ENCODE measurements around the gene CELA3B. TPM values are rescaled to one million over a fixed set of nuclear protein-coding genes. Genes with fewer than 3 reads are reported as not detected.
A peak's percentile ranks its signal among the peaks of the same experiment; 100 is the strongest.

The CELA3B gene
- total and polyA plus RNA-seq, 2 experiments from 2014 or later = not detected

DNA sequence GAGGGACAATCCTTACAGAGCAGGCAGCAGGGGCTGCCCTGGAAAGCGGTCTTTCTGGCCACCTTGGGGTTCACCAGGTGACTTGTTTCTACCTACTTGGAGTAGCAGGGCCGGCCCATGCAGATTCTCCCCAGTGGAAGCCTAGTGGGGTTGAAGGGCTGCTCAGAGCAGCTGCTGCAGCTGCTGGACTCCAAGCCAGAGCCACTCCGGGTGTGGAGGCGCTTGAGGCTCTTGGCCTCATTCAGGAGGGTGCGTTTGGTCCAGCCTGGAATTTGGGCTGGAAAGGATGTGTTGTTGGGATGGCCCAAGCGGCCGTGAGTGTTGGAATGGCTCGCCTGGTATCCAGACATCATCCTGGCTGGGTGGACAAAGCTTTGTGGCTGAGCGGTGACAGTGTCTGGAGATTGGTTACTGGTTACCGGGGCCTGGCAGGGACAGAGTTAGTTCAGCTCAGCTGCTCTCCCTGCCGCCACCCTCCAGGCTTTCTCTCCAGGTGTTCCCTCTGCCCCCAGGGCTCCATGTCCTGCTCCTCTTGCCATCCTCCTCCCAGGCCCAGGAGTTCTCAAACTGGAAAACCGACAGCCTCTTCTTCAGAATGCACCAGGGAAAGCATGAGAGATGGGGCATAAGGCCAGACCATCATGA is 25.5 kb upstream of the CELA3B start:
- TF ChIP-seq, protein P1, sequence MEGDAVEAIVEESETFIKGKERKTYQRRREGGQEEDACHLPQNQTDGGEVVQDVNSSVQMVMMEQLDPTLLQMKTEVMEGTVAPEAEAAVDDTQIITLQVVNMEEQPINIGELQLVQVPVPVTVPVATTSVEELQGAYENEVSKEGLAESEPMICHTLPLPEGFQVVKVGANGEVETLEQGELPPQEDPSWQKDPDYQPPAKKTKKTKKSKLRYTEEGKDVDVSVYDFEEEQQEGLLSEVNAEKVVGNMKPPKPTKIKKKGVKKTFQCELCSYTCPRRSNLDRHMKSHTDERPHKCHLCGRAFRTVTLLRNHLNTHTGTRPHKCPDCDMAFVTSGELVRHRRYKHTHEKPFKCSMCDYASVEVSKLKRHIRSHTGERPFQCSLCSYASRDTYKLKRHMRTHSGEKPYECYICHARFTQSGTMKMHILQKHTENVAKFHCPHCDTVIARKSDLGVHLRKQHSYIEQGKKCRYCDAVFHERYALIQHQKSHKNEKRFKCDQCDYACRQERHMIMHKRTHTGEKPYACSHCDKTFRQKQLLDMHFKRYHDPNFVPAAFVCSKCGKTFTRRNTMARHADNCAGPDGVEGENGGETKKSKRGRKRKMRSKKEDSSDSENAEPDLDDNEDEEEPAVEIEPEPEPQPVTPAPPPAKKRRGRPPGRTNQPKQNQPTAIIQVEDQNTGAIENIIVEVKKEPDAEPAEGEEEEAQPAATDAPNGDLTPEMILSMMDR (IDR thresholded peaks at IDR 0.05; ENCODE audit: low read depth, low read length) = no peak

DNA sequence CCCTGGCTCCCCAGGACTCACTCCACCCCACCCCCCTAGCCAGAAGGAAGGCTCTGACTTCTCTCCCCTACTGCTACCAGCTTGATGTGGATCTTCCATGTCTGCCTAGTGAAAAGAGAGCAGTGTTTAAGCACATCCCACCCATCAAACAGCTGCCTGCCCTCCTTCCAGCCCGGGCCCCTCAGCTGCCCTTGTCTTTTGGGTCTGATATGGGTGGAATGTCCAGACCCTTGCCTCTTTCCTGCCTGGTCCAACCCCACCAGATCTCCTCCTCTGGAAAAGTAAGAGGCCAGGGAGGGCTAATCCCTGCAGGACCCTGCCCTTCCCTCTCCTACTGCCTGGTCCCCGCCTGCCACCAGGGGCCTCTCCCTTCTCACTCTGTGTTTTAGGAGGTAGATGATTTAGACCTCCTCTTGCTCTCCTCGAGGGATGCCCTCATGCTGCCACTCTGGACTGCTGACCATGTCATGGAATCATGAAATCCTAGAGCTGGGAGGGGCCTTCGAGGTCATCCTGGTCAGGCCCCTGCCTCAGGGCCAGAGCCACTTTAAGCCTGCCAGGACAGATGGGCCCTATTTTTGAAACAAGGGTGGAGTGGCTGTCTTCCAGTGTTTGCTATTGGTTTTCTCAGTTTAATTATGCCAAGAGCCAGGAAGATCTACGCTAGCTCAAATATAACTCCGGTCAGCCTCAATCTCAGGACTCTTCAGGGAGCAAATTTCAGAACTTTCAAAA is 23.9 kb upstream of the CELA3B start:
- no peak for DNase-seq (ENCODE audit: low read depth in 1 of 2, low spot score in 1 of 2)
- Histone ChIP-seq H3K4me1 (ENCODE audit: low read depth) (peaks cover 25% of the 10 kb centered on the region), H3K9me3 (ENCODE audit: low read depth) (no peaks in the 10 kb centered on the region), H3K36me3 (no peaks in the 10 kb centered on the region), H3K27ac (no peak overlapping the region), H3K27me3 (no peaks in the 10 kb centered on the region), H3K4me3 (no peak overlapping the region)
- TF ChIP-seq, protein P1 (IDR thresholded peaks at IDR 0.05; ENCODE audit: low read depth, low read length) = no peak

More for the DNA sequence above, 25.5 kb upstream of the CELA3B start:
- H3K27ac ChIP-seq = no peak overlapping the region
- H3K27me3 ChIP-seq = no peaks in the 10 kb centered on the region
- H3K9me3 ChIP-seq (ENCODE audit: low read depth) = no peaks in the 10 kb centered on the region
- no peaks in the 10 kb centered on the region for H3K36me3 ChIP-seq
- H3K4me1 ChIP-seq (ENCODE audit: low read depth) = peaks cover 17% of the 10 kb centered on the region
- DNase-seq (ENCODE audit: low read depth in 1 of 2, low spot score in 1 of 2) = no peak
- no peak overlapping the region for H3K4me3 ChIP-seq

DNA sequence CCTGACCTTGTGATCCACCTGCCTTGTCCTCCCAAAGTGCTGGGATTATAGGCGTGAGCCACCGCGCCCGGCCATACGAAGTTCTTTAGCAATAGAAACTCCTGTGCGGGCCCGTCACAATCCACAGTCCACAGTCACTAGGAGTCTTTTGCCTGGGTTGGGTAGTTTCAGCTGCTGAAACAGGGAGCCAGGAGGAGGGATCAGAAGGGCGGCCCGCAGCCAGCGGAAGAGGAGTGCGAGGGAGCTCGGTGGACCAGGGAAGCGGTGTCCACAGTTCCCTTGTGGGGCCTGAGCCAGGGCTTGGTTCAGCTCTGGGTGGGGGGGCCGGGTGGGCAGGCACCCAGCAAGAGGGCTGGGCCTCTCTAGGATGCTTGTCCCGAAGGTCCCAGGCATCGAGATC is 21.8 kb upstream of the CELA3B start:
- TF ChIP-seq, protein P1 (IDR thresholded peaks at IDR 0.05; ENCODE audit: low read depth, low read length) = no peak
- Histone ChIP-seq H3K27ac (peak overlapping the region; percentile 54), H3K4me3 (no peak overlapping the region), H3K9me3 (ENCODE audit: low read depth) (no peaks in the 10 kb centered on the region), H3K36me3 (no peaks in the 10 kb centered on the region), H3K27me3 (no peaks in the 10 kb centered on the region), H3K4me1 (ENCODE audit: low read depth) (peaks cover 19% of the 10 kb centered on the region)
- no peak for DNase-seq (ENCODE audit: low read depth in 1 of 2, low spot score in 1 of 2)

DNA sequence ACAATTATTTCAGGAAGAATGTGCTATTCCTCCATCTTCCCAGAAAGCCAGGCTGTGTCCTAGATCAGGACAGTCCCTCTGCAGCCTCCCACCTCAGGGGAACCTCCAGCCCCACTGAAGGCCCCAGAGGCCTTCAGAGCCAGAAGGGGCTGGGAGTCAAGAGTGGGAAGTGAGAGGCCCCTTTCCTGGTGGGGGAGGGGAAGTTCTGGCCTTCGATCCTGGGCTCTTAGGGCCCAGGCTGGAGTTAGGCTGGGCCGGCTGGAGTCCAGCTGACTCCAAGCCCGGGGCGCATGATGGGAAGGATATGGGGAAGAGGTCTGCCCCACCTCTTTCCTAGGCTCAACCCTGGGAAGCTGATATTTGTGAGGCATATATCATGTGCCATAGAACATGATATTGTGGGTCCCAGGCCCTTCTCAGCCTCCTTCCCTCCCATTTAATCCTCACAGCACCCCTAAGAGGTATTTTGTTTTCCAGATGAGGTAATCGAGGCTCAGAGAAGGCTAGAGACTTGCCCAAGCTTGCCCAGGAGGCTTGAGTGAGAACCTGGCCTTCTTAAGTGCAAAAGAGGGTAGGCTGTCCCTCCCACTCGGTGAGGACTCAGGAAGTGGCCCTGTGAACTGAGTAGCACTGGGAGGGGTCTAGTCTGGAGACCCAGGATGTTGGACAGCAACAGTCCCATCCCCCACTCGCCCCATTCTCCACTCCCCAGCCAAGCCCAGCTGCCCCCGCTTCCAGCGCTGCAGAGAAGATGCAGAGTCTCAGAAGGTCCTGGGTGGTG is 21.1 kb upstream of the CELA3B start:
- H3K4me3 ChIP-seq = no peak overlapping the region
- H3K36me3 ChIP-seq = no peaks in the 10 kb centered on the region
- no peak for DNase-seq (ENCODE audit: low read depth in 1 of 2, low spot score in 1 of 2)
- no peaks in the 10 kb centered on the region for H3K27me3 ChIP-seq
- H3K27ac ChIP-seq = peak overlapping the region; percentile 54
- TF ChIP-seq, protein P1 (IDR thresholded peaks at IDR 0.05; ENCODE audit: low read depth, low read length) = no peak
- peaks cover 19% of the 10 kb centered on the region for H3K4me1 ChIP-seq (ENCODE audit: low read depth)
- H3K9me3 ChIP-seq (ENCODE audit: low read depth) = no peaks in the 10 kb centered on the region

DNA sequence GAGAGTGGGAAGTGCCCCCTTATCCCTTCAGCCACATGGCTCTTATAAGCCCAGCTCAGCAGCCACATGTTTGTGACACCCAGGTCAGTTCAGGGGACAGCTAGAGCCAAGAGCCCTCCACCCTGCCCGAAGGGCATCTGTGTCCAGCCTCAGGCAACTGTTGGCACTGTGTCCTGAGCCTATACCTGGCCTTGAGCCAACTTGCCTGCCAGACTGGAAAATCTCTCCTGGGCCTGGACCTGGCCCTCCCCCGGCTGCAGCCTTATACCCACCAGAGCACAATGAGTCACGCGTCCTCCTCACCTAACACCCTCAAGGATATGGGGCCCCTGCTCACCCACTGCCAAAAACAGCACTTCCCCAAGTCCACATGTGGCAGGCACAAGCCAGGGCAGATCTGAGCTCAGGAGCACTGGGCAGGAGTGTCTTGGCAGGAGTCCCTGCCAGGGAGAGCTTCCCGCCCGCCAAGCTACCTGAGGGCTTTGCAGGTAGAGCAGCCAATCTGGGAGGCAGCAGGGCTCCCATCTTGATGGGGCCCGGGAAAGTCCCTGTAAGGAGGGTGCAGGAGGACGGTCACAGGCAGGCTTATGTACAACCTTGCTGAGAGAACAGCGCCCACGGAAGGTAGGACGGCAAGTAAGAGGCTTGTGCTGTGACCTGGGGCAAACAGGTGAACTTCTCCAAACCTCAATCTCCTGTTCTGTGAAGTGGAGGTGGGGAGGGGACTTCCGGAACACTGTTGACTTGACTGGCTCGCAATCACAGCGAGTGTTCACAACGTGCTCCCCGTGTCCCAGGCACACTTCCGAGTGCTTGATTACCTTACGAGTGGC is 19.9 kb upstream of the CELA3B start:
- Histone ChIP-seq H3K36me3 (no peaks in the 10 kb centered on the region), H3K27me3 (no peaks in the 10 kb centered on the region), H3K27ac (no peak overlapping the region), H3K4me3 (no peak overlapping the region), H3K4me1 (ENCODE audit: low read depth) (peaks cover 19% of the 10 kb centered on the region), H3K9me3 (ENCODE audit: low read depth) (no peaks in the 10 kb centered on the region)
- TF ChIP-seq, protein P1 (IDR thresholded peaks at IDR 0.05; ENCODE audit: low read depth, low read length) = no peak
- DNase-seq (ENCODE audit: low read depth in 1 of 2, low spot score in 1 of 2) = peak; percentile 51 to 61

All from cardiac muscle cell (in vitro differentiated cells and primary cell).